ENCODE data around the gene SMTN.
"Not testable (repeated sequence)": the region's sequence is repeated elsewhere in the genome, so short reads cannot be mapped to it uniquely, and the experiment has no call there.

Gene SMTN

DNA sequence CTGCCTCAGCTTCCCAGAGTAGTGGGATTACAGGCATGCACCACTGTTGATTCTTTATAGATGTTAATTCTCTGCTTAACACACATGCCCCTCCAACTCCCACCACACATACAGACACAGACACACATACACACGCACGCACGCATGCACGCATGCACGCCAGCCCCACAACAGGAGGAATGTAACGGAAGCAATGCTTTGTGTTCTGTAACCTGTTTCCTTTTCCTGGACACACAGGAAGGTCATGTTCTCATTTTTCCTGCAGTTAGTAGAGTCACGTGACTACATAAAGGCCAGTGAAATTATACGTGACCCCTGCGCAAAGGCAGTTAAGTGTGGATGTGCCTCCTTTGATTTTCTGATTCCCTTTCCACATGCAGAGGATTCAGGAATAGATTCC lies 8.0 kb upstream of the SMTN start:
- DNase-seq (ENCODE audit: low read depth, low spot score) = not testable (repeated sequence)

DNA sequence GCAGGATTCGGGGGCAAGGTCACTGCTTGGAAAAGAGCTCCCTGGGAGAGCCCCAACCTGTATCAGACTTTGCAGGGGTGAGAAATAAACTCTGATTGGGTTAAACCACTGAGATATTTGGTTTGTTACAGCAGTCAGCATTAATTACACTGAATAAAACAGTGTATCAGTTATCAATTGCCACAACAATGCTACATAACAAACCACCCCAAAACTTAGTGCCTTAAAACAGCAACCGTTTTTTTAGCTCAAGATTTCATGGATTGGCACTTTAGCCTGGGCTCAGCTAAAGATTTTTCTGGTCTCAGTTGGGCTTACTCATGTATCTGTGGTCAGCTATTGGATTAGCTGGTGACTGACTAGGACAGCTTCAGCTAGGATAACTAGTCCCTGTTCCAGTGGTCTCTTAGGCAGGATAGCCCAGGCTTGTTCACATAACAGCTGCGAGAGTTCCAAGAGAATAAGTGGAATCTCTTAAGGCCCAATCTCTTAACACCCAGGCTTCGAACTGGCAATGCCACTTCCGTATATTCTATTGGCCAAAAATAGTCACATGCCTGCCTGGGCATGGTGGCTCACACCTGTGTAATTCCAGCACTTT lies 7.5 kb upstream of the SMTN start:
- not testable (repeated sequence) for DNase-seq (ENCODE audit: low read depth, low spot score)

DNA sequence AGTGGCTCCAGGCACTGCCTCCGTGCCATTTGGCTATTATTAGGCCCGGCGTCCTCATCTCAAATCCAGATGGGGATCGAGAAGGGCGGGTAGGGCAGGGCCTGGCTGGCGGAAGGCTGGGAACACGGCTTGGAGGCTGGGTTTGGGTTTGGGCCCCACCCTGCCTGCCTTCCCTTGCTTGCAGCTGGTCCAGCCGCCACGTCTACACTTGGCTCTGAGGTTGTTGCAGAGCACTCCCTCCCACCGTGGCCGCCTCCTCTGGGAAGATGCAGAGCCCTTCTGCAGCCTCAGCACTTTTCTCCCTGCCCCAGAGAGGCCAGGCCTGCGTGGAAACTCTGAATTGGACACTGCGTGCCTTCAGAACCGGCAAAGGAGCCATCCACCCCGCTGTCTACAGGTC lies 5.2 kb upstream of the SMTN start:
- no peak for DNase-seq (ENCODE audit: low read depth, low spot score)

DNA sequence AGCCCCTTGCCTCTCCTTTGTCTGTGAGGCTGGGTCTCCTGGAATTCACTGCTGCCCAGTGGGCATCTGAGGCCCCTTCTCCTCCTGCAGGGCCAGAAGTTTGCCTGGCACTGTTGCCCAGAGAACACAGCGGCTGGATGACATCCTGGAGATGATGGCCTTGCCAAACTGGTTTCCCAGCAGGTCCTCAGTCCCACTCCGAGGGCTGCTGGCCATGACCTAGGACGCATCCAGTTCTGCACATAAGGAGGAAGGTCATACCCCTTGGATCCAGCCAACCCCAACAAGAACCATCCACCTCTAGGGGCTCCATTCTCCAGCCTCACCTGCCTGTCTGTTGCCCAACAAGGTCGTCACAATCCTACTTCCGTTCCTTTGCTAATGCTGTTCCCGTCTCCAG lies 3.4 kb upstream of the SMTN start:
- no peak for DNase-seq (ENCODE audit: low read depth, low spot score)

DNA sequence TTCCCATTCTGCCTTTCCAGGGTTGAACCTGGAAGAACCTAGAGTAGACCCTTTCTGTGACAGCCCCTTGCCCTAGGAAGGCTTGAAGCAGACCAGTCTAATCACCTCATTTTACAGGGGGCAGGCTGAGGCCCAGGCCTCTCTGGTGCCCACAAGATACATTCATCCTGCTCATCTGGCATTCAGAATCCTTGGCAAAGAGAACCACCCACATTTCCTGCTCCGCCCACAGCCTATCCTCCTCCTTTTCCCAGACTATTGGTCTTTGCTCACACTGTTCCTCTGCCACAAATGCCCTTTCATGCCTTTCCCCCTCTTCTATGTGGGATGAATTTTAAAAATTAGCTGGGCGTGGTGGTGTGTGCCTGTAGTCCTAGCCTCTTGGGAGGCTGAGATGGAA lies 2.7 kb upstream of the SMTN start:
- not testable (repeated sequence) for DNase-seq (ENCODE audit: low read depth, low spot score)

DNA sequence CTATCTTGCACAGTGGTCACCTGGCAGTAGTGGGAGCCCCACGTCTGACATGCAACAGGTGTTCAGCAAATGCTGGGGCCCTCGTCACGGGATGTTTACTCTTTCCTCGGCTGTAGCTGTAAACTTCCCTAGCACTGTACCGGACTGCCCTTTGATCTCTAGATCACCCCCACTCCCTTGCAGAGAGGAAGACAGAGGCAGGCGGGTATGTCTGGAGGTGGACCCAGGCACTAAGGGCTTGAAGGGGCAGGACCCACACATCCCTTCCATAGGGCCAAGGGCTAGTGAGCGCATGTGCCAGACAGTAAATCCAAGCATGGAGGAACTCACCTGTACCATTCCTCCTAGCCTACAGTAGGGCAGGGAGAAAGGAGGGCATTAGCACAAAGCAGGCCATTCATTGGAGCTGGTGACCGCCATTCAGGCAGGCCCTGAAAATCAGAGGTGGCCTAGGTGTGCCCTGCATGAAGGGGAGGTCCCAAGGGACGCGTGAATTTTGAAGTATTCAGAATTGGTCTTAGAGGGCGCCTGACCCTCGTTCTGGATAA lies 1.9 kb upstream of the SMTN start:
- no peak for DNase-seq (ENCODE audit: low read depth, low spot score)

DNA sequence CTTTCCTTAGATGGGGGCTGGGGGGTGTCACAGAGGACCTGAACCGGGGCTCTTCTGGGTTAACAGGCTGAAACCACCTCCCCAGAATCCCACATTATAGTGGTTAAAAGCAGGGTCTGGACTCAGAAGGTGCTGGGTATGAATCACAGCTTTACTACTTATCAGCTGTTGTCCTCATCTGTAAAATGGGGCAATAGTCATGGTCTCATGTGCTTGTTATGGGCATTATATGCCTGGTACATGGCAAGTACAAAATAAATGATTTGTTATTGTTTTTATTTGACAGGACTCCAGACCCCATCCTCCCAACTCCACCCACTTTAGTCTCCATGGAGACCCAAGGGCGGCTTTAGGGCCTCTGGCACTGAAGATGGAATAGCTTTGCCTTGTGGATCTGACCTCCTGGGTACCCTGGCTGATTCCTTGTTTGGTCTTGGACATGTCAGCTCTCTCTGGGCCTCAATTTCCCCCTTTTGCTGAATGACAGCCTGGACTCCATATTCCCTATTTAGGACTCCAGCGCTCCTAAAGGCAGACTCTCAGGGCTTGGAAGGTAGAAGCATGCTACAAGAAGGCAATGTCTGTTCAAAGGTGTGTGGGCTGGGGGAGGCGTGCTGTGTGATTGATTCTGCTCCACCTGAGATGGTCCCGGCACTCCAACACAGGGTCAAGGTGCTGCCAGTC lies 812 bp upstream of the SMTN start:
- DNase-seq (ENCODE audit: low read depth, low spot score) = no peak

DNA sequence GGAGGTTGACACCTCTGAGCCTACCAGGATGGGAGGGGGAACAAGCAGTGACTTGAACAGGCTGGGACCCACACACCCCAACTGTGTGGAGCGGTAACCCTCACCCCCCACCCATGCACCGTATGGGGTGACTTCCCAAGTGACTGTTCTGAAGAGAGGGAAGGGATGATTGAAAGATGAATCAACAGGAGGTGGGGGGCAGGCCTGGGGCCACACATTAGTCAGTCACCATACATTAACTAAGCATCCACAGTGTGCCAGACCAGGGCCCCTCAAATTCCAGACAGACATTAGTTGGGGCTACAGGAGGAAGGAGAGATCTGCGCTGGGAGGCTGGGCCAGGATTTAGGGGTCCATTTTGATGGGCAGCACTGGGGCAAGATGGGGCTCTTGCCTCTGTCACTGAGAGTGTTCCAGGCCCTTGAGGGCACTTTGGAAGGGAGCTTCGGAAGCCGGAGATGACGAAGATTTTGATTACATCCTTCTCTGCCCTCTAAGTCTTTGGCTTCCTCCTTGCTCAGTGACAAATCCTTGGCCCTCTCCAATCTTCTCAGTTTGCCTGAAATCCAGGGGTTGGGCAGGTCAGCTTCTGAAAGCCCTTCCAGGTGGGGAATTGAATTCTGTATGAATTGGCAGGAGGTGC lies 966 bp downstream of the SMTN start:
- no peak for DNase-seq (ENCODE audit: low read depth, low spot score)

DNA sequence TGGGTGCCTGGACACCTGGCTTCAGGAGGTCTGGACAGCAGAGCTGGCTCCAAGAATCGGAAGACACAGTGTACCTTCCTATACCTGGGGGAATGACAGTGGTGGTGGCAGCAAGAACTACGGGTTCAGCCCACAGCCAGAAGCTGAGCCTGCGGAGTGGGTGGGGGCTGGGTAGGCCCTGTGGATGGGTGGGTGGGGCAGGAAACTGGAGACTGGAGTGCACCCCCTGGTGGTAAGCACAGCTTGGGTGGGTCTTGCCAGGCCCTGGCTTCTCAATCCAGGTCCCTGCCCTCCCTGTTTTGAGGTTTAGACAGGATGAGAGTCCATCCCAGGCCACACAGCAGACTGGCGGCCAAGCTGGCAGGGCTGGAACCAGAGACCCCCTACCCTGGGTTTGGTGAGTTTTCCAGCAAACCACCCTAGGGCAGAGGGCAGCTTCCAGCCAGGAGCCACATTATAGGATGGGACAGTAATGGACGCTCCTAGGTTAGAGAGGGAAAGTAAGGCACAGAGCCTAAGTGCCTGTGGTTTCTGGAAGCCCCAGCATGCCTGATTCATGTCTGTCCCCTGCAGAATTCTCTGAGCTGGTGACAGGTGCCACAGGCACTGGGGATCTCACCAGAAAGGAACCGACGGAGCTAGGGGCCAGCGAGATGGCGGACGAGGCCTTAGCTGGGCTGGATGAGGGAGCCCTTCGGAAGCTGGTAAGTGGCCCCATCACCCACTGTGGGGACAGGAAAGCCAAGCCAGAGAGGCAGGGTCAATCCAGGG lies 1.7 kb downstream of the SMTN start:
- DNase-seq (ENCODE audit: low read depth, low spot score) = no peak

DNA sequence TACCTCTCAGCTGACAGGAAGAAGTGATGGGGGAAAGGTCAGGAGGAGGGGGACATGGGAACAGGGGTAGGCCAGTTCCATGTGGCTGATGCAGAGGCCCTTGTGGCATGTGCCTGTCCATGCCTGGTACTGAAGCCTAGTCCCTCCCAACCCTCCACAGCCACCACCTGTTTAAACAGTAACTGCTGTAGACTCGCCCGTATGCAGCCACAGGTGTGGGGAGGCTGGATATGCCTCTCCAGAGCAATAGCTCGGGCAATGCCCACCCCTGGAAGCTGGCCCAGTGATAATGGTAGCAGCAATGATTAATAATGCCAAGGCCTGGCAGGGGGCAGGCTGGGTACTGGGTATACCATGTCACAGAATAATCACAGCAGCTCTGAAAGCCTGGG lies 2.3 kb downstream of the SMTN start:
- DNase-seq (ENCODE audit: low read depth, low spot score) = no peak

DNA sequence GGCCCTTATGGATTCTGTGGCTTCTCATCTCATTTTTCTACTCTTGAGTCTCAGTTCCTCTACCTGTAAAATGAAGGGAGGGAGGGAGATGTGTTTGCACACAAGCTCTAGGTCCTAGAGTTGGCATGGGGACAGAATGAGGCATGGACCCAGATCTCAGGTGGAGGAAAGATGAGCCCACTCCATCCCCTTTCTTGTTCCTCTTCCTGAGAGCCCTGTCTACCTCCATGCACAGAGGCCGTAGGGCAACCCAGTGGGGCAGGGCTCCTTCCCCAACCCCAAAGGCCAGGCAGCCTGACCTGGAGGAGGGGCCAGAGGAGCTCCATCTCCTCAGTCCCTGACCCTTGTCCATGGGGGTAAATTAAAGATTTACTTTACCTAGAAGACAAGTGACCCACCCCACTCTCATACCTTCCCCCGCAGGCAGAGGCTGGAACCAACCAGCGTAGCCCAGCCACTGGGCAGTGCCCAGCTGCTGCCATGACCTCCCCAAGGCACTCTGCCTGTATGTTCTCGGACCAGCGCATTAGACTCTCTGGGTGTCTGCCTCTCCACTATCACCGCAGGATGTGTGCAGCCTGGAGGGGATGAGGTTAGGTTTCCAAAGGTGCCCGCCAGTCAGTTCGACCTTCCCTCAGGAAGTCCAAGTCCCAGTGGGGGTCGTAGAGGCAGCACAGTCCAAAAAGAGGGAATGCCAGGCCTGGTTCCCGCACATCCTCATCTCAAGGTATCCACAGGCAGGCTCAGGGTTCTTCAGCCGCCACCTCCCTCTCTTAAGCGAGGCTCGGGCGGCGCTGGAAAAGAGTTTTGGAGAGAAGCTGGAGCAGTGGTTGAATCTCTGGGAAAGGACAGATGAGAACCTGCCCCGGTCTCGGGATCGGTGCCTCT lies 3.0 kb downstream of the SMTN start:
- no peak for DNase-seq (ENCODE audit: low read depth, low spot score)

DNA sequence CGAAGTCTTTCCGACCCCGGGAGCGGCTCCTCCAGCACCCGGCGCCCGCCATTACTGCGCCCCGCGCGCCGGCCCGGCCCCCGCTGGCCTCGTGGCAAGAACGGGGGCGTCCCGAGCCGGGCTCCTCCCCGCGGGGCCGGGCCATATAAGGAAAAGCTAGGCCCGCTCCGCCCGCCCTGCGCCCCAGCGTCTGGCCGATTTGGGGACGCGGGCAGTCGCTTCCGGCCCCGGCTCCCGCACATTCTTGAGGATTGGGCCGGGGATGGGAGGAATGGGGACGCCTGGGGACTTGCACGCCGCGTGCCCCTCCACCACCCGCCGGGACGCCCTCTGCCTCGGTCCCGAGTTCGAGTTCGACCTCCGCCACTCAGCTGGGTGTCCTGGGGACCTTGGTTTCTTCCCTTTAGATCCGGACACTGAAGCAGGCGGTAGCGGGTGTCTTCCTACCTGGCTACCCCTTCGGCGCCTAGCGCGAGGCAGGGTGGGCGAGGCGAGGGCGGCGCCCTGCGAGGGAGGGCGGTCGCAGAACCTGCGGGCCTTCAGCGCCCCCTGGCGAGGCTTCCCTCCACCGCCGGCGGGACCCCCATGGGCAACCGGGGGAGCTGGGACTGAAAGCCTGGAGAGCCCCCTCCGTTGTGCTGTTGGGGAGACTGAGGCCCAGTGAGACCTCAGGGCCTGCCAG lies 3.8 kb downstream of the SMTN start:
- no peak for DNase-seq (ENCODE audit: low read depth, low spot score)

DNA sequence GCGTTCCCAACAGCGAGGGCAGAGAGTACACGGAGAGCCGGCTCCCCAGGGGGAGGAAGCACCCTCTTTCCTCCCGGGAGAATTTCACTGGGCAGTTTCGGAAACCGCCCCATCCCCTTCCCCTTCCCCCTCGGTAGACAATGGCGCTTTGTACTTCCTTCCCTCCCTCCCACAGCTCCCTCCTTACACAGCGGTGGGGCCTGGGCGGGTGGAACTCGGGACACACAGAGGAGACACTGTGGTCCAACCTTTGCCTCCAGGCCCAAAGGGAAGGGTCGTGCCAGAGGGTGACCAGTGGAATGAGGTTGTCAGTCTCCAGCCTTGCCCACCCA lies 4.3 kb downstream of the SMTN start:
- no peak for DNase-seq (ENCODE audit: low read depth, low spot score)

DNA sequence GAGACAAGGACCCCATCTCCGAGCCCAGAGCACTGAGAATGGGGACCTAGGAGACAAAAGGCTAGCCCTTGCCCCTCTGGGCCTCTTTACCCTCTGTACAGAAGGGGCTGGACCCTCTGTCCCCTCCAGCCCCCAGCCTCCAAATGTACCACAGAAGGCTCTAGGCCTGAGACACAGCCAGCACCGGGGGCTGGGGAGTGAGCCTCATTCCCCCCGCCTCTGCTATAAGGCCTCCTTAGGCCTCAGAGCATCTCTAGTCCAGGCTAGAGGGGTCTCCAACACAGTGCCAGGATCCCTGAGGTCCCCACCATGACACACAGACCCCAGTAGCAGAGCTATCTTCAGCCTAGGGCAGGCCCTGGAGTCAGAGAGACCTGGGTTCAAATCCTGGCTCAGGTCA lies 4.8 kb downstream of the SMTN start:
- no peak for DNase-seq (ENCODE audit: low read depth, low spot score)

DNA sequence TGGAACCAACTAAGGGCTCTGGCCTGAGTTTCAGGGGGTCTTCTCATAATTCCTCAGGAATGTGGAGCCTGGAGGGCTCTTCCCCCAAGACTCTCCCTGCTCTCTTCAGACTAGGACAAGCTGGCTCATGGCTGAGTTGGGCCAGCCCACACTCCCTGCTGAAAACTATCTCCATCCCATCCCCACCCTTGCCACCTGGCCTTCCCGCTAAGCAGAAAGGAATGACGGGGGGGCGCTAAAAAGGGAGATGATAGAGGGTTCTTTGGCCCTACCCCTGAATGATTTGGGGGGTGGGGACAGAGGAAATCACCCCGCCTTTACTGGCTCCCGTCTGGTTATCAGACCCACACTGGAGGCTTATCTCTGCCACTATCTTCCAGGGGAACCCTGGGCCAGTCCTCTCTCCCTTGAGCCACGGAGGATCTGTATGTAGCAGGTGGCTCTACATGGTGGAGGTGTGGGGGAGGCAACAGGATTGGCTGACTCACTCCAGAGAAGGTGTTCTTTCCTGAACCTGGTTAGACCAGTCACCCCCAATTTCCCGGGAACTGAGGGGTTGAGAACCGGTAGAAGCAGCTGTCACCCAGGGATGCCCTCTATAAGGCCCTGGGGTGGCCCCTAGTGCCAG lies 5.7 kb downstream of the SMTN start:
- no peak for DNase-seq (ENCODE audit: low read depth, low spot score)

DNA sequence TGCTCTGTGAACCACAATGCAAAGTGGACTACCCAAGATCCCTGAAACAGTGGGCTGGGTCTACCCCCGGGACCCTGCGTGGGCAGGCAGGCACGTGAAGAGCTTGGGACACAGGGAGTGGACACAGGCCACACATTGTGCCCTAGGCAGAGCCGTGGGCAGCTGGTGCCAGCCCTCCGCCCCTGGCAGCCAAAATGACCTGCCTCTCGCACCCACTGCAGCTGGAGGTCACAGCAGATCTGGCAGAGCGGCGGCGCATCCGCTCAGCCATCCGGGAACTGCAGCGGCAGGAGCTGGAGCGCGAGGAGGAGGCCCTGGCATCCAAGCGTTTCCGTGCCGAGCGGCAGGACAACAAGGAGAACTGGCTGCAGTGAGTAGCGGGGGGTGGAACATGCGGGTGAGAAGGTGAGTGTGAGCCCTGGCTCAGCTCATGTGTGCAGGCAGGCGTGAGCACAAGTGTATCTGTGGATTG lies 6.7 kb downstream of the SMTN start:
- no peak for DNase-seq (ENCODE audit: low read depth, low spot score)

DNA sequence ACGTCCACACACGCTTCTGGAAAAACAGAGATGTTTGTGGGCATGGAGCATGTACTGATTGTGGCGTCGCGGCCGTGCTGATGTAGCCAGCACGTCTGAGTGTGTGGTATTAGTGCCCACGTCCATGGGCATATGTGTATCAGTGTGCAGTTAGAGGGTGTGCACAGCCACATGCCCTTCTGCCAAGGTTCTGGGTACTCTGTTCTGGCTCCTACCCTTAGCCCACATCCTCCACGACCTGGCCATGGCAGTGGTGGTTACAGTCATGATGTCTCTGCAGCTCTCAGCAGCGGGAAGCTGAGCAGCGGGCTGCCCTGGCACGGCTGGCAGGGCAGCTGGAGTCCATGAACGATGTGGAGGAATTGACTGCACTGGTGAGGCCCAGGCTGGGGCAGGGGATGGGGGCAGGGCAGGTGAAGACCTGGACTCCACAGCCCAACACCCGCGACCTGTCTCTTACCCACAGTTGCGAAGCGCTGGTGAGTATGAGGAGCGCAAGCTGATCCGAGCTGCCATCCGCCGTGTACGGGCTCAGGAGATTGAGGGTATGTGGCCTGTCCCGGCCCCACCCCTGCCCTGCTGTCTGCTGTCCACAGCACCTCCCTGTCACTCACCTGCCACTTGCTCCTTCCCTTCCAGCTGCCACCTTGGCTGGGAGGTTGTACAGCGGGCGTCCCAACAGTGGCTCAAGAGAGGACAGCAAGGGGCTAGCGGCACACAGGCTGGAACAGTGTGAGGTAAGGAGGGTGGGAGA lies 7.3 kb downstream of the SMTN start:
- no peak for DNase-seq (ENCODE audit: low read depth, low spot score)

DNA sequence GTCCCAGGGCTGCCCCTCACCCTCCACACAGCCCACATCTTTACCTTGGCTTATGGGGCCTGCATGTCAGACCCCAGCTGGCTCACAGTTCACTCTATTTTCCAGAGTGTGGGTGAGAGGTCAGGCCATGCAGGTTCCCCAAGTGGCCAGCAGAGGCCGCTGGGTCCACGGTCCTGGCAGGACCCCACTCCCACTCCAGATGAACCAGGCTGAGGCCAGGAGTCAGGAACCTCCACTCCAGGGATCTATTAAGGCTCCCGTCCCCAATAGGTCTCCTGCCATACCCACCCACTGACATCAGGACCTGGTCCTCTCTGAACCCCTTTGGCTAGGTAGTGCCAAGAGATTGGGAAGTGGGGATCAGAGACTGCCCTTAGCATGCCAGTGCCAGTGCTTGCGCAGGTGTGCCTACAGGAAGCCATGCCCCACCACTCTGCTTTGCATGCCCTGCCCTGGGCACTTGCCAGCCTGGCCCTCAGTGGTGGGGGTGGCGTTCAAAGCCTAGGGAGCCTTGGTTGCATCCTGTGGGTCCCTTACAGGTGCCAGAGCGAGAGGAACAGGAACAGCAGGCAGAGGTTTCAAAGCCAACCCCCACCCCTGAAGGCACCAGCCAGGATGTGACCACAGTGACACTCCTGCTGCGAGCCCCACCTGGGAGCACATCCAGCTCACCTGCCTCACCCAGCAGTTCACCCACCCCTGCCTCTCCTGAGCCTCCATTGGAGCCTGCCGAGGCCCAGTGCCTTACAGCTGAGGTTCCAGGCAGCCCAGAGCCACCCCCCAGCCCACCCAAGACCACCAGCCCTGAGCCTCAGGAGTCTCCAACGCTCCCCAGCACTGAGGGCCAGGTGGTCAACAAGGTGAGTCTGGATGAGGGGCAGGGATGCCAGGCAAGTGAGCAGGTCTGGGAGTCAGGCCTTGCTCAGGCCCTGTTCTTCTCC lies 8.3 kb downstream of the SMTN start:
- no peak for DNase-seq (ENCODE audit: low read depth, low spot score)

Data from brain pericyte (primary cell).